ENCODE results near the gene FSTL3. TPM values are rescaled to one million over a fixed set of nuclear protein-coding genes. Genes with fewer than 3 reads are reported as not detected.
A peak's percentile ranks its signal among the peaks of the same experiment; 100 is the strongest.

Gene FSTL3
- total RNA-seq, 1 experiment from 2014 or later = 29.1 TPM

- Histone ChIP-seq H3K36me3 (ENCODE audit: control insufficient read depth in 1 of 2, insufficient read depth in 2 of 2, low read length in 2 of 2) (peaks cover 3 to 21% of the 10 kb centered on the region in 2 experiments; a peak in 2 of 4 replicates), H2AFZ (ENCODE audit: low read depth, low read length, poor library complexity, severe bottlenecking) (no peak overlapping the region), H3K9ac (ENCODE audit: low read length) (peak overlapping the region; percentile 98), H3K4me2 (ENCODE audit: low read length) (peak overlapping the region; percentile 99), H3K9me2 (ENCODE audit: insufficient read depth) (no peaks in the 10 kb centered on the region), H3K27ac (ENCODE audit: low read depth, low read length) (peak overlapping the region; percentile 99), H3K9me3 (ENCODE audit: control insufficient read depth in 1 of 2, insufficient read depth in 1 of 2, low read depth in 1 of 2, low read length in 2 of 2) (no peaks in the 10 kb centered on the region), H3K79me2 (ENCODE audit: insufficient read depth, low read length) (peaks cover 70% of the 10 kb centered on the region), H3K27me3 (ENCODE audit: insufficient read depth, low read length) (no peaks in the 10 kb centered on the region), H3K4me1 (ENCODE audit: control insufficient read depth in 1 of 2, insufficient read depth in 2 of 2, low read length in 2 of 2) (peaks cover 18 to 35% of the 10 kb centered on the region in 2 experiments), H4K20me1 (ENCODE audit: insufficient read depth) (peaks cover 5% of the 10 kb centered on the region; the same call in 1 of the 2 replicates), H3K4me3 (replicated peaks in 1 of 2; ENCODE audit: low read depth in 1 of 2, low read length in 2 of 2) (peak overlapping the region; percentile 64 to 96)
- intact Hi-C loops (cut with micrococcal nuclease) = no loop called here
- ATAC-seq (no peak), DNase-seq (ENCODE audit: low read depth, low spot score) (no peak)
- no TSS peak for BruUV-seq (replicated peaks)
- RAD21 ChIA-PET (ENCODE audit: low non-redundant PET in 1 of 2, low total read pairs in 2 of 2, uncharacterized antibody in 2 of 2, unreplicated experiment in 2 of 2) = no interaction called here
- POLR2A ChIA-PET = no interaction called here
- no peak for TF ChIP-seq SP1 (IDR thresholded peaks at IDR 0.05; ENCODE audit: low read depth)
- no peak for TF ChIP-seq POLR2A (IDR thresholded peaks at IDR 0.05; ENCODE audit: borderline replicate concordance, extremely low read depth, insufficient read depth, insufficient read length)
- no peak for TF ChIP-seq EZH2phosphoT487 (IDR thresholded peaks at IDR 0.05; ENCODE audit: borderline replicate concordance)
- TF ChIP-seq FOSL1 (IDR thresholded peaks at IDR 0.05; ENCODE audit: low read depth) = no peak
- TF ChIP-seq CTCF (IDR thresholded peaks at IDR 0.05 in 2 of 3, conservative IDR thresholded peaks at IDR 0.05 in 1 of 3; ENCODE audit: borderline replicate concordance in 1 of 3, insufficient read depth in 1 of 3, low read depth in 2 of 3, low read length in 2 of 3) = no peak
- no peak for TF ChIP-seq REST (IDR thresholded peaks at IDR 0.05; ENCODE audit: low read depth)
- no peak for TF ChIP-seq POLR2AphosphoS5 (IDR thresholded peaks at IDR 0.05; ENCODE audit: low read depth, low read length)
- TF ChIP-seq SRF (IDR thresholded peaks at IDR 0.05; ENCODE audit: low read depth) = no peak
- TF ChIP-seq RAD21 (IDR thresholded peaks at IDR 0.05; ENCODE audit: low read depth) = no peak
- TF ChIP-seq CEBPB (IDR thresholded peaks at IDR 0.05; ENCODE audit: low read depth) = no peak
- TF ChIP-seq ELF1 (IDR thresholded peaks at IDR 0.05; ENCODE audit: borderline replicate concordance, low read depth) = no peak
- no peak for TF ChIP-seq JUND (IDR thresholded peaks at IDR 0.05)
- no peak for TF ChIP-seq EZH2 (IDR thresholded peaks at IDR 0.05)
- no peak for TF ChIP-seq ZNF274 (IDR thresholded peaks at IDR 0.05; ENCODE audit: low read depth, low read length)
- TF ChIP-seq ZBTB33 (IDR thresholded peaks at IDR 0.05; ENCODE audit: extremely low read depth, insufficient replicate concordance, low read length) = no peak
- no peak for TF ChIP-seq ATF3 (IDR thresholded peaks at IDR 0.05)
- TF ChIP-seq SIN3A (IDR thresholded peaks at IDR 0.05; ENCODE audit: low read depth) = no peak
- no peak for TF ChIP-seq EGR1 (IDR thresholded peaks at IDR 0.05; ENCODE audit: low read depth)
- CTCF ChIA-PET = no interaction called here
These were observed 15.3 kb upstream of the FSTL3 start for GRCh38 chr19:660793-661426.
